Fibroblast of lung (primary cell): ENCODE data around the gene CDK9. TPM values are rescaled to one million over a fixed set of nuclear protein-coding genes. Genes with fewer than 3 reads are reported as not detected.

Experiments
- DNase-seq, 2 donors: peaks; one replicate each; pipeline versions ENCODE4 v3.0.0 to v3.0.0-alpha.2; 2010; ENCODE audit warnings: low read depth in 2 of 2
- H2AFZ ChIP-seq: 2 replicates; pipeline ENCODE4 v1.5.1; 2012; ENCODE audit warnings: low read length, control low read depth, inconsistent platforms
- H3K27ac ChIP-seq: 2 replicates; pipeline ENCODE4 v1.5.1; 2011; ENCODE audit warnings: low read length, control low read depth; ENCODE audit not compliant: insufficient read depth
- H3K27me3 ChIP-seq: 2 replicates; pipeline ENCODE4 v1.5.1; 2011; ENCODE audit warnings: mild to moderate bottlenecking, low read length; ENCODE audit not compliant: control insufficient read depth, insufficient read depth
- H3K36me3 ChIP-seq: 2 replicates; pipeline ENCODE4 v1.5.1; 2011; ENCODE audit warnings: low read length; ENCODE audit not compliant: control insufficient read depth, insufficient read depth
- H3K4me1 ChIP-seq: 2 replicates; pipeline ENCODE4 v1.5.1; 2011; ENCODE audit warnings: low read length; ENCODE audit not compliant: control insufficient read depth, insufficient read depth; ENCODE audit errors: extremely low read depth
- H3K4me2 ChIP-seq: 2 replicates; pipeline ENCODE4 v1.5.1; 2011; ENCODE audit warnings: low read length, control low read depth; ENCODE audit not compliant: insufficient read depth; ENCODE audit errors: extremely low read depth
- H3K4me3 ChIP-seq, 4 experiments: fragments of 200-600 bp in 1 of 4; sonication (generic) in 1 of 4; replicated peaks in 1 of 4; 2 replicates each; pipeline ENCODE4 v1.5.1; 2011 to 2016; ENCODE audit warnings: low read length in 4 of 4, low read depth in 3 of 4, mild to moderate bottlenecking in 3 of 4, control low read depth in 2 of 4, inconsistent platforms in 1 of 4, mixed read lengths in 1 of 4; ENCODE audit not compliant: insufficient read depth in 1 of 4; ENCODE audit errors: control extremely low read depth in 1 of 4
- H3K79me2 ChIP-seq: 2 replicates; pipeline ENCODE4 v1.5.1; 2012; ENCODE audit warnings: mild to moderate bottlenecking, low read length, inconsistent platforms; ENCODE audit not compliant: control insufficient read depth, insufficient read depth
- H3K9ac ChIP-seq: 2 replicates; pipeline ENCODE4 v1.5.1; 2011; ENCODE audit warnings: mild to moderate bottlenecking, low read length, control low read depth; ENCODE audit not compliant: insufficient read depth
- H3K9me3 ChIP-seq: 2 replicates; pipeline ENCODE4 v1.5.1; 2012; ENCODE audit warnings: low read depth, low read length; ENCODE audit not compliant: control insufficient read depth, insufficient read depth
- H4K20me1 ChIP-seq: 2 replicates; pipeline ENCODE4 v1.5.1; 2011; ENCODE audit warnings: low read length; ENCODE audit not compliant: control insufficient read depth, insufficient read depth; ENCODE audit errors: extremely low read depth
- CTCF ChIP-seq, 2 donors: IDR thresholded peaks in 1 of 2; conservative IDR thresholded peaks in 1 of 2; 1 replicate in 1 of 2; 2 replicates in 1 of 2; pipeline ENCODE4 v1.5.1; 2011 to 2012; ENCODE audit warnings: low read length in 2 of 2, control low read depth in 1 of 2, inconsistent platforms in 1 of 2, low read depth in 1 of 2, mild to moderate bottlenecking in 1 of 2
- EZH2 ChIP-seq: IDR thresholded peaks from 2 replicates; pipeline ENCODE4 v1.5.1; 2012; ENCODE audit warnings: low read length, control low read depth, mild to moderate bottlenecking; ENCODE audit errors: missing control alignments
- polyA plus RNA-seq, 2 donors: library from polyadenylated mRNA; depleted of rRNA in 1 of 2; stranded (reverse) in 1 of 2; unstranded in 1 of 2; fragments of >200 nt; gene quantifications; 2 replicates each; pipeline ENCODE4 v1.2.1, GENCODE V29; 2011 to 2012; ENCODE audit warnings: missing spikeins in 1 of 2
- total RNA-seq: library from RNA; depleted of rRNA; stranded (reverse); fragments of >200 nt; gene quantifications from 2 replicates; pipeline ENCODE4 v1.2.1, GENCODE V29; 2014

Gene CDK9
- total and polyA plus RNA-seq, 2 donors (not counting 1 experiment from before 2014, with no cell fraction given), result 54.8 to 82.2 TPM

GRCh38 chr9:127818574-127818973 is 32.7 kb downstream of the CDK9 start:
- H3K4me3 ChIP-seq, result no peak overlapping the region
- no peak overlapping the region for H3K27ac ChIP-seq
- H3K9ac ChIP-seq, result no peak overlapping the region
- H3K9me3 ChIP-seq, result no peaks in the 10 kb centered on the region
- H3K36me3 ChIP-seq, result peaks cover 41% of the 10 kb centered on the region
- TF ChIP-seq EZH2, result no peak
- TF ChIP-seq CTCF (conservative IDR thresholded peaks at IDR 0.05 in 1 of 2, IDR thresholded peaks at IDR 0.05 in 1 of 2; ENCODE audit: low read depth in 1 of 2, low read length in 2 of 2), result no peak
- H3K79me2 ChIP-seq, result no peaks in the 10 kb centered on the region
- H3K27me3 ChIP-seq, result no peaks in the 10 kb centered on the region
- DNase-seq, result no peak
- no peak overlapping the region for H2AFZ ChIP-seq
- H4K20me1 ChIP-seq, result no peaks in the 10 kb centered on the region
- H3K4me2 ChIP-seq, result no peak overlapping the region
- H3K4me1 ChIP-seq, result no peaks in the 10 kb centered on the region

GRCh38 chr9:127822108-127822507 is 36.3 kb downstream of the CDK9 start:
- peaks cover 6% of the 10 kb centered on the region for H3K4me1 ChIP-seq
- H3K9ac ChIP-seq, result no peak overlapping the region
- no peak overlapping the region for H3K27ac ChIP-seq
- no peaks in the 10 kb centered on the region for H4K20me1 ChIP-seq
- H3K79me2 ChIP-seq, result peaks cover 9% of the 10 kb centered on the region
- H3K4me3 ChIP-seq, result no peak overlapping the region
- no peaks in the 10 kb centered on the region for H3K27me3 ChIP-seq
- no peak overlapping the region for H2AFZ ChIP-seq
- no peak for DNase-seq
- H3K9me3 ChIP-seq, result no peaks in the 10 kb centered on the region
- no peak overlapping the region for H3K4me2 ChIP-seq
- TF ChIP-seq CTCF (conservative IDR thresholded peaks at IDR 0.05 in 1 of 2, IDR thresholded peaks at IDR 0.05 in 1 of 2; ENCODE audit: low read depth in 1 of 2, low read length in 2 of 2), result no peak
- H3K36me3 ChIP-seq, result peaks cover 48% of the 10 kb centered on the region

DNA sequence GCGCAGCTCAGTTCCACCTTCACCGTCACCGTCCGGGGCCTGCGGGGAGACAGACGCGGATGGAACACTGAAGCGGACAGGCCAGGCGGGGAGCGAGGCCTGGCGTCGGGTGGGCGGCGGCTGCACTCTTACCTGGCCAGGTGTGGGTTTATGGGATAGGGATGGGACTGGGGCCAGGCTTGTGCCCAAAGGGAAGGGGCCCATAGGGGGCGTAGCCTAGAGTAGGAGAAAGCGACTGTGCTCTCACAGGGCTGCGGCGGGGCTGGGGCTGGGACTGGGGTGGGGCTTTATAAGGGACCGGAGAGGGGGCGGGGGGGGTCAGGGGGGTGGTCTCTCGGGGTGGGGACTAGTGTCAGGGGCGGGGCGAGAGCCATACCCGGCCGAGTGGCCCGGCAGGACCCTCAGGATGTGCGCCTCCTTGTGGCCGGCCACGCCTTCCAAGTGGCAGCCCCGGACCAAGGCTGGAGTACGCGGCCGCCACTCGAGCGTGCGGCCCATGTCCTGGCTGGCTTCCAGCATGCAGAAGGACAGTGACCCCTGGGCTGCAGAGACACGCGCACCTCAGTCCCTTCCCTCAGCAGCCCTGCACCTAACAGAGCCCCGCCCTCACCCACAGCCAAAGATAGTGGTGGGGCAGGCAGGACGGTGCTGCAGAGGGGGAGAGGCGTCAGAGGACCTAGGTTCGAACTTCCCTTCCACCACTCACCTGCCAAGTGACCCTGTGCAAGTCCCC is 39.7 kb downstream of the CDK9 start:
- peaks cover 13% of the 10 kb centered on the region for H3K79me2 ChIP-seq
- H3K9me3 ChIP-seq, result no peaks in the 10 kb centered on the region
- no peaks in the 10 kb centered on the region for H4K20me1 ChIP-seq
- H3K27me3 ChIP-seq, result no peaks in the 10 kb centered on the region
- no peak for TF ChIP-seq EZH2
- TF ChIP-seq CTCF (conservative IDR thresholded peaks at IDR 0.05 in 1 of 2, IDR thresholded peaks at IDR 0.05 in 1 of 2; ENCODE audit: low read depth in 1 of 2, low read length in 2 of 2), result peak in 1 of 2 donors; percentile 24
- peaks cover 30% of the 10 kb centered on the region for H3K36me3 ChIP-seq
- peaks cover 13% of the 10 kb centered on the region for H3K4me1 ChIP-seq
- H3K4me2 ChIP-seq, result no peak overlapping the region
- H2AFZ ChIP-seq, result no peak overlapping the region
- no peak overlapping the region for H3K27ac ChIP-seq
- no peak overlapping the region for H3K4me3 ChIP-seq
- DNase-seq, result no peak
- H3K9ac ChIP-seq, result no peak overlapping the region
